D721Med (cell line): ENCODE data around the gene CHD2.

Experiments used
- DNase-seq: peaks from one replicate; pipeline ENCODE4 v3.0.0; 2011; ENCODE audit warnings: low spot score; ENCODE audit not compliant: insufficient read length
- FAIRE-seq: peaks from 2 replicates; lab custom pipeline; 2011; peaks lifted over from hg19 to GRCh38; lab: Jason Lieb, UNC
- CTCF ChIP-seq: IDR thresholded peaks from 2 replicates; pipeline ENCODE4 v1.5.1; 2012; ENCODE audit warnings: mild to moderate bottlenecking, control low read depth; ENCODE audit not compliant: insufficient read depth; ENCODE audit errors: missing control alignments

The CHD2 gene

DNA sequence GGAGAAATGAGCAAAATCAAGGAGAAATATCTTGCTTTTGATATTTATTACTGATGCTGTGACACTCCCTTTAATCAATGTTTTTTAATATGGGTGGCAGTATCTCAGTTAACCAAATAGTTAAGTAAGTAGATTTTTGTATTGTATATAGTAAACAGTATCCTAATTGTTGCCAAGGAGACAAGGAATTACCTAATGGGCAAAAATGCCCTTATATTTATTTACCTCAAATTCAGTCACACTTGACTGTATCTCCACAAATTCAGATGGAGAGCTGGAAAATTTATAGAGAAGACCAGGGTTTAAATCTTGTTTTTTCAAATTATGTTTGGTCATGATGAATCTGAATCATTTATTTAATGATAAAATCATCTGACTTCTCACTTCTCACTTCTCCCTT lies 3.6 kb upstream of the CHD2 start:
- no peak for DNase-seq
- no peak for TF ChIP-seq CTCF
- no peak for FAIRE-seq

GRCh38 chr15:92897620-92898019 lies 2.5 kb upstream of the CHD2 start:
- TF ChIP-seq CTCF, result no peak
- DNase-seq (no peak), FAIRE-seq (no peak)

- TF ChIP-seq CTCF, result no peak
- DNase-seq (no peak), FAIRE-seq (no peak)
These were observed 1.0 kb upstream of the CHD2 start for GRCh38 chr15:92898988-92899582.

- FAIRE-seq, result no peak
- DNase-seq, result no peak
- peak; percentile 45 for TF ChIP-seq CTCF
These were observed 550 bp upstream of the CHD2 start for GRCh38 chr15:92899601-92899947.

- FAIRE-seq (no peak), DNase-seq (no peak)
- no peak for TF ChIP-seq CTCF
These were observed 577 bp downstream of the CHD2 start for GRCh38 chr15:92900731-92901071.

- FAIRE-seq (no peak), DNase-seq (no peak)
- no peak for TF ChIP-seq CTCF
These were observed 1.1 kb downstream of the CHD2 start for GRCh38 chr15:92901072-92901761.

DNA sequence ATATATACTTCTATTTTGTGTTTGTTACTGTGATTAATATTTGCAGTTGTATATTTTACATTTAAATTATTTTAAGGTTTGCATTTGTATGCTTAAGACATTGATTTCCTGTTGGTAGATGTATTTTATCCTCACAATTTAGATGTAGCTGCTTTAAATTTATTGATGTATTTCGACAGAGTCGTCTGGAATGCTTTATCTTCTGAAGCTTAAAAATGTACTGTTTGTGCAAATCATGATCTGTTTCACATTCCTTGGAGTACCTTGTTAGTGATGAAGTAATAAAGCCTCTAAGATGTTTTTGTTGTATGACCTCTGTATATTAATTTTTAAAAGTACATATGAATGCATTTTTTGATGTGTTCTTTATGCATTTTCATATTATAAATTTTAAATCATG lies 1.9 kb downstream of the CHD2 start:
- no peak for DNase-seq
- TF ChIP-seq CTCF, result no peak
- no peak for FAIRE-seq
